A673 (cell line): ENCODE results near the gene PDE6C.

Source experiments
- EZH2 ChIP-seq: fragments of 200-600 bp; sonication (generic); IDR thresholded peaks from 2 replicates; pipeline ENCODE4 v1.6.1; 2017; ENCODE audit warnings: borderline replicate concordance, low read depth, mild to moderate bottlenecking, mixed read lengths, antibody characterized with exemption, low read length; ENCODE audit not compliant: poor library complexity, severe bottlenecking
- TF ChIP-seq, protein P1 (sequence below): fragments of 300-800, 200-600 bp; sonication (generic); conservative IDR thresholded peaks from 2 replicates; pipeline ENCODE4 v1.5.1; 2017; ENCODE audit warnings: low read depth, mild to moderate bottlenecking, antibody characterized with exemption, low read length, moderate library complexity, mixed read lengths

DNA sequence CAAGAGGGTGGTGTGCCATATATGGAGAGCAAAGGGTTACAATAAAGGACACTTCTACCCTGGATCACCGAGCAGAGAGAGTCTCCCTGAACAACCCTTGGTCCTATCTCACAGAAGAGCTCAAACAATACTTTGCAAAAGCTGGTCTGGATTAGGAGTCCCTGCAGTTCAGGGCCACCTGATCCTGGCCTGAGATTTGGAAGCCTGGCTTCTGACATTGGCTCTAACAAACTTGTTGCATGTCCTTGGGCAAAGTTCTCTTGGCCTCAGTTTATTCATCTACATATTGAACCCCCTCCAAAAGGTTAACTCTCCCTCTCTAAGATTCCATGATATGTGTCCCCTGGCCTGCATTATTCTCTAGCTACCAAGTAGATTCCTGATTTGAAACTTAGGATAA lies 13.0 kb upstream of the PDE6C start:
- TF ChIP-seq, protein P1, sequence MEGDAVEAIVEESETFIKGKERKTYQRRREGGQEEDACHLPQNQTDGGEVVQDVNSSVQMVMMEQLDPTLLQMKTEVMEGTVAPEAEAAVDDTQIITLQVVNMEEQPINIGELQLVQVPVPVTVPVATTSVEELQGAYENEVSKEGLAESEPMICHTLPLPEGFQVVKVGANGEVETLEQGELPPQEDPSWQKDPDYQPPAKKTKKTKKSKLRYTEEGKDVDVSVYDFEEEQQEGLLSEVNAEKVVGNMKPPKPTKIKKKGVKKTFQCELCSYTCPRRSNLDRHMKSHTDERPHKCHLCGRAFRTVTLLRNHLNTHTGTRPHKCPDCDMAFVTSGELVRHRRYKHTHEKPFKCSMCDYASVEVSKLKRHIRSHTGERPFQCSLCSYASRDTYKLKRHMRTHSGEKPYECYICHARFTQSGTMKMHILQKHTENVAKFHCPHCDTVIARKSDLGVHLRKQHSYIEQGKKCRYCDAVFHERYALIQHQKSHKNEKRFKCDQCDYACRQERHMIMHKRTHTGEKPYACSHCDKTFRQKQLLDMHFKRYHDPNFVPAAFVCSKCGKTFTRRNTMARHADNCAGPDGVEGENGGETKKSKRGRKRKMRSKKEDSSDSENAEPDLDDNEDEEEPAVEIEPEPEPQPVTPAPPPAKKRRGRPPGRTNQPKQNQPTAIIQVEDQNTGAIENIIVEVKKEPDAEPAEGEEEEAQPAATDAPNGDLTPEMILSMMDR: no peak
- TF ChIP-seq EZH2: no peak
